Smooth muscle cell (in vitro differentiated cells): ENCODE measurements around the gene SLC25A23. TPM values are rescaled to one million over a fixed set of nuclear protein-coding genes. Genes with fewer than 3 reads are reported as not detected.

Source experiments
- DNase-seq: peaks from one replicate; lab custom pipeline; 2025; ENCODE audit not compliant: unreplicated experiment; lab: John Stamatoyannopoulos, UW
- H2AFZ ChIP-seq: fragments of 200-600 bp; sonication (generic); 2 replicates; pipeline ENCODE4 v1.6.0; 2016; ENCODE audit warnings: antibody characterized with exemption, low read depth, mild to moderate bottlenecking
- H3F3A ChIP-seq: fragments of 200-600 bp; sonication (generic); 2 replicates; pipeline ENCODE4 v1.6.0; 2017; ENCODE audit warnings: antibody characterized with exemption, low read depth
- H3K27ac ChIP-seq: fragments of 200-600 bp; sonication (generic); 2 replicates; pipeline ENCODE4 v1.5.1; 2016; ENCODE audit warnings: low read depth, mild to moderate bottlenecking
- H3K27me3 ChIP-seq: fragments of 200-600 bp; sonication (generic); 2 replicates; pipeline ENCODE4 v1.6.1; 2016; ENCODE audit warnings: low read depth, mild to moderate bottlenecking
- H3K36me3 ChIP-seq: fragments of 200-600 bp; sonication (generic); 2 replicates; pipeline ENCODE4 v1.5.1; 2016; ENCODE audit warnings: low read depth
- H3K4me1 ChIP-seq: fragments of 200-600 bp; sonication (generic); 2 replicates; pipeline ENCODE4 v1.5.1; 2016; ENCODE audit warnings: low read depth
- H3K4me2 ChIP-seq: fragments of 200-600 bp; sonication (generic); 2 replicates; pipeline ENCODE4 v1.6.0; 2016; ENCODE audit warnings: mild to moderate bottlenecking
- H3K4me3 ChIP-seq: fragments of 200-600 bp; sonication (generic); 2 replicates; pipeline ENCODE4 v1.5.1; 2016; ENCODE audit warnings: mild to moderate bottlenecking
- H3K79me2 ChIP-seq: fragments of 200-600 bp; sonication (generic); 2 replicates; pipeline ENCODE4 v1.6.0; 2016; ENCODE audit warnings: low read depth, mild to moderate bottlenecking
- H3K9ac ChIP-seq: fragments of 200-600 bp; sonication (generic); 2 replicates; pipeline ENCODE4 v1.6.0; 2016; ENCODE audit warnings: low read depth
- H3K9me3 ChIP-seq: fragments of 200-600 bp; sonication (generic); replicated peaks from 2 replicates; pipeline ENCODE4 v1.5.1; 2016; ENCODE audit warnings: low read depth
- H4K20me1 ChIP-seq: fragments of 200-600 bp; sonication (generic); 2 replicates; pipeline ENCODE4 v1.6.0; 2016; ENCODE audit warnings: low read depth
- CTCF ChIP-seq: fragments of 200-600 bp; sonication (generic); IDR thresholded peaks from 2 replicates; pipeline ENCODE4 v1.5.1; 2017; ENCODE audit warnings: borderline replicate concordance, mild to moderate bottlenecking, antibody characterized with exemption; ENCODE audit not compliant: insufficient read depth, poor library complexity, severe bottlenecking
- WGBS: methylation state at CpG from one replicate; pipeline ENCODE4 v1.1.7; 2016; ENCODE audit warnings: low lambda C conversion rate; 5-methylcytosine and 5-hydroxymethylcytosine counted together
- polyA plus RNA-seq: library from polyadenylated mRNA; unstranded; fragments of >200 nt; fragmentation: Nextera tagmentation; extraction: Ambion mirVana; gene quantifications from 2 replicates; pipeline ENCODE4 v1.2.1, GENCODE V29; 2016
- total RNA-seq: library from RNA; depleted of rRNA; stranded (reverse); fragments of >200 nt; gene quantifications from 2 replicates; pipeline ENCODE4 v1.2.3, GENCODE V29; 2014

Gene SLC25A23
- total and polyA plus RNA-seq, 2 experiments from 2014 or later: 57.1 to 58.7 TPM

GRCh38 chr19:6491802-6492592 lies 32.4 kb upstream of the SLC25A23 start:
- no peaks in the 10 kb centered on the region for H3K9me3 ChIP-seq
- no peaks in the 10 kb centered on the region for H3K4me1 ChIP-seq
- H3K4me2 ChIP-seq: no peak overlapping the region
- no peak for DNase-seq
- H3K36me3 ChIP-seq: no peaks in the 10 kb centered on the region
- WGBS: 82% methylated on average over 4 of the region's 4 CpGs
- no peaks in the 10 kb centered on the region for H3K79me2 ChIP-seq
- no peak overlapping the region for H3K4me3 ChIP-seq
- H4K20me1 ChIP-seq: no peaks in the 10 kb centered on the region
- no peak overlapping the region for H2AFZ ChIP-seq
- H3K27ac ChIP-seq: no peak overlapping the region
- TF ChIP-seq CTCF: no peak
- no peaks in the 10 kb centered on the region for H3K27me3 ChIP-seq
- H3K9ac ChIP-seq: no peak overlapping the region
- no peaks in the 10 kb centered on the region for H3F3A ChIP-seq

- DNase-seq: no peak
- Histone ChIP-seq H3K27me3 (no peaks in the 10 kb centered on the region), H3K4me3 (no peak overlapping the region), H3K27ac (no peak overlapping the region), H3K4me2 (no peak overlapping the region), H4K20me1 (no peaks in the 10 kb centered on the region), H3K4me1 (no peaks in the 10 kb centered on the region), H3F3A (no peaks in the 10 kb centered on the region), H3K79me2 (no peaks in the 10 kb centered on the region), H3K9ac (no peak overlapping the region), H2AFZ (no peak overlapping the region), H3K36me3 (no peaks in the 10 kb centered on the region), H3K9me3 (no peaks in the 10 kb centered on the region)
- WGBS: 86% methylated on average over 2 of the region's 2 CpGs
- no peak for TF ChIP-seq CTCF
These were observed 30.5 kb upstream of the SLC25A23 start for GRCh38 chr19:6490134-6490533.

- Histone ChIP-seq H3K4me3 (no peak overlapping the region), H2AFZ (no peak overlapping the region), H3K9ac (no peak overlapping the region), H3K79me2 (no peaks in the 10 kb centered on the region), H3K27ac (no peak overlapping the region), H3K36me3 (no peaks in the 10 kb centered on the region), H3K9me3 (no peaks in the 10 kb centered on the region), H3K4me2 (no peak overlapping the region), H3K27me3 (no peaks in the 10 kb centered on the region), H3F3A (no peaks in the 10 kb centered on the region), H3K4me1 (no peaks in the 10 kb centered on the region), H4K20me1 (no peaks in the 10 kb centered on the region)
- DNase-seq: no peak
- 71% methylated on average over 15 of the region's 15 CpGs for WGBS
- TF ChIP-seq CTCF: no peak
These were observed 29.9 kb upstream of the SLC25A23 start for GRCh38 chr19:6489278-6490061.
